Measurements from ENCODE around the gene CRISPLD2.

CRISPLD2 gene

GRCh38 chr16:84952335-84953189 is 132.8 kb downstream of the CRISPLD2 start:
- DNase-seq (ENCODE audit: low read depth in 2 of 2): peak; percentile 33 to 34

GRCh38 chr16:84953190-84953746 is 133.5 kb downstream of the CRISPLD2 start:
- DNase-seq (ENCODE audit: low read depth in 2 of 2): no peak

- no peak for DNase-seq (ENCODE audit: low read depth in 2 of 2)
Measured at GRCh38 chr16:84955427-84955826, 135.6 kb downstream of the CRISPLD2 start.

GRCh38 chr16:84957192-84957591 is 137.4 kb downstream of the CRISPLD2 start:
- no peak for DNase-seq (ENCODE audit: low read depth in 2 of 2)

GRCh38 chr16:84957792-84958191 is 138.0 kb downstream of the CRISPLD2 start:
- DNase-seq (ENCODE audit: low read depth in 2 of 2): no peak

Data from fibroblast of skin of left biceps (primary cell).